HG03039 (cell line): ENCODE data around the gene NFIB.

ENCODE experiments used
- ATAC-seq: cut with Tn5 transposase; IDR thresholded peaks from one replicate; pipeline ENCODE4 v1.9.1; 2021; ENCODE audit warnings: mild to moderate bottlenecking, moderate library complexity; ENCODE audit not compliant: unreplicated experiment

Gene NFIB

DNA sequence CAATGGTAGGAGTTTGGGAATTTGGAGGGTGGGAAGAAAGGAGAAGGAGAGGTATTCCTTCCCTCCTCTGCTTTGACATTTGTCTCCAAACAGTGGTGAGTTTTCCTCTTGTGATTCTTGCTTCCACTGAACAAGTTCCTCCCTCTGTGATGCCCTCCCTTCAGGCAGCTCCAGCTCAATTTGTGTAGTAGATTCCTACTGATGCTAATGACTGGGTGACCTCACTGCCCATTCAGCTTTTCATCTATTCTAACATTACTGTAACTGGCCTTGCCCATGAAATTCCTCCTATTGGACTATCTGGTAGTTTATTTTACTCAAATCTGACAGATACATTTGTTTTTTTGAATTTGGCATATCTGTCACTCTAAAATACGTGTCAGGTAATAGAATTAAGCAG lies 121.4 kb downstream of the NFIB start:
- no peak for ATAC-seq

DNA sequence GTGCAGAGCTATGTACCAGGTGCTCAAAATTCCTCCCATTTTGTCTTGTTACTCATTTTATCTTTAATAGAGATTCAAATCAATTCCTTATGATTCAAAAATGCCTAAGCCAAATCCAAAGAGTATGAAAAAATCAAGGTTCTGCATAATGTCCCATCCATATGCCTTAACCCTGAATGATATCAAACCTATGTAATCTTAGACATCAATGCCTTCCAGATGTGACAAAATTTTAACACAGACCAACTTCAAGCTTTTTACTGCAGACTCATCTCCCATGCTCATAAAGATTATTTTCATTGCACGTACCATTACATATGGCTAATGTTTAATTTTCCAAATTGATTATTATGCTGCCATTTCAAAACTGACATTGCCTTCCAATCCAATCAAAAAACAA lies 122.4 kb downstream of the NFIB start:
- no peak for ATAC-seq

DNA sequence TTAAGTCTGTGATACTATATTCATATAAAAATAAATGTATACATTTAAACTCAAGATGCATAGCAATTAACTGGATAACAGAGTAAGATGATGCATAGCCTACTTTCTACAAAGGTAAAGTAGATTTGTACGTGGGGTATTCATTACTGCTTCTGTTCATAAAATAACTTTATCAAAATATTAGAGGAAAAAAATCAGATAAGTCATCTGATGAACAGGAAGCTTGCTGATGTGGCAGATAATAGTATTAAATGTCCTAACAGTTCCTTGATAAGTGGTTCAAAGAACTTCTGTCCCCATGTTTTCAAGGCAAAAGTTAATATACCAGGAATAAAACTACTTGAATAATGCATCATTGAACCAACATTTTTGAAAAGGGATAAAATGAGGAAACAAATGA lies 123.7 kb downstream of the NFIB start:
- ATAC-seq, result no peak

DNA sequence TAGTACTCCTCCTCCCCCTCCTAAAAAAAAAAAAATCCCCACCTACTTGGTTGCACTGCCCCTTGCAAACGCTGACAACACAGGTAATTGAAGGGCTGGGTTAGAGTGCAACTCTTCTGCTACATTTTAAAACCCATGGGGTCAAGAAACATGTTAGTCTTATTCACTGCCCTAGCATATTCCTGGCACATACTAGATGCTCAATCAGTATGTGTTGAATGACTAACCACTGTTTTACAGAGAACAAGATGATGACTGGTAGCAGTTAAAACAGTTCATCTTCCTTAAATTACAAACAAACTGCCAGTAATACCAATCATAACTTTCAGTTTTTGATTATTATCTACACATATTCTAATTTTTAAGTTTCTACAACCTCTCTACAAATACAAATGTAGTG lies 124.4 kb downstream of the NFIB start:
- no peak for ATAC-seq

DNA sequence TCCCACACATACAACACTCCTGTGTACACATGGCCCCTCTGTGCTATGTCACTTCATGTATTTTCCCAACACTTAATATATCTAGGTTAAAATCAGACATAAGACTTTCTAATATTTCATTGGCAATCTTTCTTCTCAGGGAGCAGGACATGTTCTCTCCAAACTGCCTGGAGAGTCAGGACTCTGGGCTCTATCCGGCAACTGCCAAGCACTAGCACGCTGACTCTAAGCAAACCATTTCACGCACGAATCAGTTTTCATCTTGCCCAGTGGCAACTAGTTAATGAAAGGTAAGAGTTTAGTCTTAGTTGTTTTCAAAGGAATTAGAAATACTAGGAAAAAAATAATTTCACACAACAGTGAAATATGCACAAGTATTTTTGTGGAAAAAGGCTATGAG lies 124.8 kb downstream of the NFIB start:
- ATAC-seq, result no peak

DNA sequence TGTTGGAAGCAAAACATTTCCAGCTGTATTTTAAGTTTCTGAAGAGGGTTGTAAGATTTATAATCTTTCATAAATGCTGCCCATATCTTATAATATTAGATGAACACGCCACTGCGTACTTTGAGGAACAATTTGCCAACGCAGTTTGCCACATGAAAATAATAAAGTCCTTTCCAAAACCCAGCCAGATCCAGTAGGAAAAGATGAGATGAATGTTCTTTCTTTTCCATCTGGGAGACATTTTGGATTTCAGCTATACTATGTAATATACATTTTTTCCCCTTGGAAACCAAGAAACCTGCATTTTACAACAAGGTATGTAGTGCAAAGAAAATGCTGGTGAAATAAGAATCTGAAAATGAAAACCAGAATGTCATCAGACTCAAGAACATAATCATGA lies 125.4 kb downstream of the NFIB start:
- no peak for ATAC-seq

DNA sequence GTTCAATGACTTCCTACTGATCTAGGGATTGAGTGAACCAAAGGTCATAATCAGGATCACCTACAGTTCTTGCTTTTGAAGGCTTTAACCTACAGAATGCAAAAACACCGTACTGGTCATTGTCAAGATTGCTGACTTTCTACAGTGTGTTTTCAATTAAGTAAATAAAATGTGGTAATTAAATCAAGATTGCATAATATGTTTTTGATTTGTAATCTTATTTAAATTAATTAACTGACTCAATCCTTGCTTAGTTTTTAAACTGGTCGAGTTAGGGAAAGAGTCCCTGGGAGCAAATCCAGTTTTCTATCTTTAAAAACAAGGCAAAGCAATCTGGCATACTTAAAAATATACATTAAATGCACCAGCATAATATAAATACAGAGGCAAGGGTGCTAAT lies 125.9 kb downstream of the NFIB start:
- ATAC-seq, result no peak

DNA sequence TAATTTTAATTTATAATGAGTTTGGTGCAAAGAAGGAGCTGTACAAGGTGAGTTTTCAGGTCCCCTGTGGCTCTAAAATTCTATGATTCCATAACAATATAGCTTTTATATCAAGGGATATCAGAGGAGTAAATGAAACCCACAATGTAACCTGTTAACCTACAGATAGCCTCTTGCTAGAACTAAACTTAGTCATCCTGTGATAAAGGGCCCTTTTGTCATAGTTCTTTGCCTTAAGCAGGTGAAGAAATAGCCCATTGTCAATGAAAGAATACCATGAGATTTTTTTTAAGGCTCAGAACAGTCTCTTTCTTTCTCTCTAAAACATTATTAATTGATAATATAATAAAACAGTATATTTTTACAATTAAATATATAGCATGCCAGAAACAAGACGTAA lies 127.8 kb downstream of the NFIB start:
- ATAC-seq, result no peak

DNA sequence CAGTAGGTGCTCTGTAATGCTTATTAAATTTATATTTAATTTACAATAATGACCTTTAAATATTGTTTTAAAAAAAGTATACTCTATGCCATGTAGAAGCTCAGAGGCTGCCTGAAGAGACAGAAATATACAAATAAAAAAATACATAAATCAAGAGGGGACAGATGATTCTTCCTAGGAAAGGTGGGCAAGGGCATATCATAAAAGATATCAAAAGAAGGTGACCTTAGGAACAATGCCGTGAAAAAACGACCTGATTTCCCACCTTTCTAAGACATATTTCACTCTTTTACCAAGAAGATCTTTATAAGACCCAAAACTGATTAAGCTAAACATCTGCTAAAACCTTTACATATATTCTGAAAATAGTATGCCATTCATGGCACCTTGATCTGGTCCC lies 128.9 kb downstream of the NFIB start:
- no peak for ATAC-seq

DNA sequence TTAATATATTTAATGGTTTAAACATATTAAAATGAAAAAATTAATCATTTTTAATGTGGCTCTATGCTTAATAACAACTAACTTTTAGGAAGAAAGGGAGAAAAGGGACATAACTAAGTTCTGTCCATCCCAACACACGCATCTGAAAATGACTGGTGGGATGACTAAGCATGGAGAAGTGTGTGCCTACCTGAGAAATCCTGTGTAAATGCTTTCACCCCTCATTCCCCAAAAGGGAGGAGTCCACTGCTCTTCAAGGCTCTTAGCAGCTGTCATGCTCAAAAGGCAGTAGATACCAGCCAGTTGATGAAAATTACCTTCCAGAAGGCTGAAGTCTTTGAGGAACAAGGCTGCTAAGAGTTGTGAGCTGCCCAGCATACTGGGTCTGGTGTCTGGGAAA lies 130.9 kb downstream of the NFIB start:
- no peak for ATAC-seq

DNA sequence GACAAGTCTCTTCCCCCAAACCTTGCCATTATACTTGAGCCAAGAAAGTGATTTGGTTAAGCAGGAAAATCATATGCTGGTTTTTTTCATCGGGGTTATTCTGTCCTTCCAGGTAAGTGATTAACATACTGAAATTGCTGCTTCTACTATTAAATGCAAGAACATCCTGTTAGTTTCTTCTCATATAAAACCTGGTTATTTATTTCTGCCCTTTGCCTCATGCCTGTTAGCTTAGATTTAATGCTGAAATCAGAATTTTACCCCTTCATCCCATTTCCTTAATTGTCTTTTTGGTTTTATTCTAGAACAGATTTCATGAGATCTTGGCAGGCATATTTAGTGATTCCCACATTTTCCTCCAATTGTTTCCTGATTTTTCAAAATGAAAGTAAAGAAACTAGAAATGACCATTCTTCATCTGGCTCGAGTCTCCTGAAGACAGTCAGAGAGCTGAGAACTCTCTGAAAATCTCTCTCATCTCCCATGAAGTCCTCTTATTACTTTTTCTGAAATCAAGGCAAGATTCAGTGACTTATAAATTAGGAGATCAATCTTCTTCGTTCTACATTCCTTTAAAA lies 132.9 kb downstream of the NFIB start:
- no peak for ATAC-seq

DNA sequence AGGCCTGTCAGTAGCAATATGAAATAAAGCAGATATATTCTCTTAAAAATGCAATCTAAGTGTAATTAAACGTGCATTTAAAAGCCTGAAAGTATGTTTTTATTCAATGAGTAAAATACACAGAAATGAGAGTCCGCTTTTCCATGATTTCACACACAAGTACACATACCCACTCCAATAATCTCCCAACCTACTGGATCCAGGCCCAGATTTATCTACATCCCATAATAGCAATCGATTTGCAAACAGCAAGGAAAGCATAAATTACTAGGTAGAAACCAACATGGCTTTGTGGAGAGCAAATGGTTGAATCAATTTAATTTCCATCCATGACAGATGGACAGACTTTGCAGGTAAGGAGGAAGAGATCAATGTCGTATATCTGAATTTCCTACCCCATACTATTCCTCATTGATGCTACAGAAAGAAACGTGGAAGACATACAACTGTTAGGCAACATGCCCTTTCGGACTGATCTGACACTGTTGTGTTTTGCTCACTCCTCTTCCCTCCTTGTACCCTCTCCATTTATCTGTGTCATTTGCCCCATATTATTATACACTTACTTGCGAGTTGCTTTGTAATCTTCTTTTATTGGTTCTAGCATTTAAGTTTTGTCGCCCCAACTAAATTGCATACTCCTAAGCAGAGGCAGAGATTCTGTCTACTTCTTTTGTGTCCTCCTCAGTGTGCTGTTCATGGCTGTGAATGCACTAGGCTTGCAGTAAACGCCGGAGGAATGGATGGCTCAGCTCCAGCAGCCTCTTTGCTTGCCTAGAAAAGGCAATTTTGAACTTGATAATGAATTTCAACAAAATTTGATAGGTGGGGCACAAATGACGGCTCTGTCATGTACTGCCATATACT lies 133.6 kb downstream of the NFIB start:
- no peak for ATAC-seq

DNA sequence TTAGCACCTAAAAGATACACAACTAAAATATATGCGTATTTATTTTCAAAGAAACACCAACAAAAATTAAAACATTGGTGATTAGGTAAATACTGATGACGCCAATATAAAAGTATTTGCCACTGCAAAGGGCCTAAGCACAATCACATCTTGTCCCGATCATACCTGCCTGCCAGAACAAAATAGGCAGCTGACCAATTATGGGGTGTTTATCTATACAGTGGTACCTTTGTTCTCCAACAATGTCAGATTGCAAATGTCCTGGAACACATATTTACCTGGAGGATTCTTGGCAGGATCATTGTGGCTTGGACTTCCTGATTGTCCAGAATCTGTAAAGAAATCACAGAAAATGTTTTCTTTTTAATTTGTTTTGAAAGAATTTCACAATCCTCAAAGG lies 134.5 kb downstream of the NFIB start:
- ATAC-seq, result no peak

DNA sequence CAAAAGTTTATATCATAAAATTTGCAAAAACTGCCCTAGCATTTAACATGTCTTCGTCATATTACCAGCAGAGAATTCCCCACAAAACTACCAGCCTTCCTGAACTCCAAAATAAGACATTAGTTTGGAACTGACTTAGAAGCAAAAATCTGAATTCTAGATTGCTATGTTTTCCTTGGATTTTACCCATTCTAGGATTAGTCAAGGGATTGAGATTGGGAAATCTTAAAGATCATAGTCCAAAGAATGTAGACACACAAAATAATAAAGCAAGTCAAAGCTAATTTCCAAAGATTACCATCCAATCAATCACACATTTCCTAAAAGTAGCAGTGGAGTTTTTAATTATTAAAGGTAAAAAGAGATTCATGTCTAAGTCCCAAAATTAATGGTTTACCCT lies 138.2 kb downstream of the NFIB start:
- ATAC-seq, result no peak

DNA sequence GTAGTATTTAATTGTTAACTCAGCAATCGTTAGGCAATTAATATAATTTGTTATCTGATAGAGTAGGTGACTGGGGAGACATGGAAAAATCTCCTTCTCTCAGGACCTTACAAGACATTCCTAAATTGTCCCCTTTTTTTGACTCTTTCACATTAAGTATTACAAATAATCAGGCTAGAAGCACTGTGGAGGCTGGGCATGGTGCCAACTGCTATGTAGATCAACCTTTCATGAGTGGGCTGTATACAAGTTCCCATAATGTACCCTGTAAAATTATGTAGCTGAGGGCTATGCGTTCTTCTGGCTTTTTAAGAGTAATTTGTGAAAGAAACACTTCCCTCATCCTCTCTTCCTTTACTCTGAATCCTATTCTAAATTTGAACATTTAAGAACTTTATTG lies 140.2 kb downstream of the NFIB start:
- ATAC-seq, result no peak

DNA sequence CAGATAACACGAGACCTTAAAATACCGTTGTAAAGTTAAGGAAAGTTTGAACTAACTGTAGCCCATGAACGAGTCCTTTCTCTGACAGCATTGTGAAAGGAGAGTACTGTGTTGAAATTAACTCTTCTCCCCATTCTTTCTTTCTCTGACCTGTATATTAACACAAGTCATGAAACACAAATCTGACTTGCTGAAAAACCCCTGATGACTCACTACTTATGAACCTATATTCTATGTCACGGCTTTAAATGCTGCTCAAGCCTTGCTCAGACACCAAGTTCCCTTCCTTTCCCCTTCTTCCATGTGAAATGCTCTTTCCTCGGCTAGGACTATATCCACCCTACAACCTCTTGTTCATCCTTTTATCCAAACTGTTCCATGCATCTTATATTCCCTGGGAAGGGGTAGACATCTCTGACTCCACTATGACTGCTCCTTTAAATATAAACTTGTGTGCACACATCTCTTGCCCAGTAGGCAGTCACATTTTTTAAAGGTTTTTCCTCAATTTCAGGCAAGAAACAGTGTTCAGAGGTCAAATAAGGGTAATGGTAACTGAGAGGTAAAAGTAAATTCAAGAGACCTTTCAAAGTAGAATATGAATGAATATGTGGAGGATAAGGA lies 142.9 kb downstream of the NFIB start:
- ATAC-seq, result peak; percentile 71

DNA sequence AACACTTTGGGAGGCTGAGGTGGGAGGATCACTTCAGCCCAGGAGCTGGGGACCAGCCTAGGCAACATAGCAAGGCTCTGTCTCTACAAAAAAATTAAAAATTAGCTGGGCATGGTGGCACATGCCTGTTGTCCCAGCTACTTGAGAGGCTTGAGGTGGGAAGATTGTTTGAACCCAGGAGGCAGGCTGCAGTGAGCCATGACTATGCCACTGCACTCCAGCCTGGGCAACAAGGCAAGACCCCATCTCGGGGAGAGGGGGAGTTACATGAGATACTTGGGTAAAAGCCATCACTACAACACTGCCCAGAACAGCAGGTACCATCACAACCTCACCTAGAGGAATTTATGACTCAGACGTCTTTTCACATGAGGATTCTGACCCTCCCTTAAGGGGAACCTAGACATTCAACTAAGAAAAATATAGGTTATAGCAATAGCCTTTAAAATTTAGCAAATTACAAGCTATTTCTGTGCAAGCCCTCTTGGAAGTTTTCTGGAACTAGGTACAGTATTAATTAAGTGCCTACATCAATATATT lies 143.5 kb downstream of the NFIB start:
- ATAC-seq, result no peak

DNA sequence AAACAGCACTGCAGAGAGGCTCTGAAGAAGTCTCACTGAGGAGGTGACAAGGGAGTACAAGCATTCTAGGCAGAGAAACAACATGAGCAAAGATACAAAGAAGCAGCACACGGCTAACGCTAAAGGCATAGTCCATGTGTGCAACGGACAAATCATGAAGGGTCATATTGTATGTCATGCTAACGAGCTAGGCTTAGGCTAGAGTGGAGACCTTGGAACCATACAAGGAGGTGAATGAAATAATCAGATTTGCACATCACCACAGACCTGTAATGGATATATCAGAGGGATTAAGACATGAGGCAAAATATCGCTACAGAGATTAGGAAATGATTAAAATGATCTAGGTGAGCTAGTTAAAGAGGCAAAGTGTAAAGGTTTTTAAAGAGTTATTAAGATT lies 145.6 kb downstream of the NFIB start:
- ATAC-seq, result no peak

DNA sequence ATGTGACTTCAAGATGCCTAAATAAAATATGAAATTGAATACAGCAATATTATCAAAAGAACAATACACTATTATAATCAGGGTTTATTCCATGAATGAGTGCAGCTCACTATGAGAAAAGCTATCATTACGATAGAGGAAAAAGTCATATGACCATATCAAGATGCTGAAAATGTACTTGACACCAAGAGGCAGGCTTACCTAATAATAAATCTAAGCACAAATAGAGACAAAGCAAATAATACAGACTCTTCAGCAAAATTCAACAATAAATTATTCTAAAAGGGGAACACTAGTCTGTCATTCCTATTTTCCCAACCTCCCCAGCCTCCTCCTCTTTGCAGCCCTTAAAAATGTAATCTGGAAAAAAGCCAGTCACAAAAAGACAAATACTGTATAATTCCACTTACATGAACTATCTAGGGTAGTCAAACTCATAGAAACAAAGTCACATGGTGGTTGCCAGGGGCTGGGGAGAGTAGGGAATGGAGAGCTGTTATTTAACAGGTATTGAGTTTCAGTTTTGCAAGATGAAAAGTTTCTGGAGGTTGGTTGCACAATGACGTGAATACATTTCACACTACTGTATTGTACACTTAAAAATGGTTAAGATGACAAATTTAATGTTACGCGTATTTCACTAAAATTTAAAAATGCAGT lies 148.4 kb downstream of the NFIB start:
- no peak for ATAC-seq

DNA sequence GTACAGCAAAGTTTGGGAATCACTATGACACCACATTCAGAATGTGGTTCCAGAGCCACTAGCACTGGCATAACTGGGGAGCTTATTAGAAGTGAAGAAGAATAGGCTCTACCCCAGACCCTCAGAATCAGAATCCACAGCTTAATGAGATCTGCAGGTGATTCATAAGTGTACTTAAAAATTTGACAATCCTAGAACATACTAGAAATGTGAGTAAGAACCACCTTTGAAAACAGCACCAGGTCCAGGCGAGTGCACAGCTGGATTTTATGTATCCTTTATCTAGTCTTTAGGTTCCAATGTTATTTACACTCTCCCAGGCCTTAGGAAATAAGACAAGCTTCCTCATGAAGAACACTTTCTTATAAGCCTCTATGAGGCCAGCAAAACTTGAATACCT lies 149.0 kb downstream of the NFIB start:
- ATAC-seq, result no peak

DNA sequence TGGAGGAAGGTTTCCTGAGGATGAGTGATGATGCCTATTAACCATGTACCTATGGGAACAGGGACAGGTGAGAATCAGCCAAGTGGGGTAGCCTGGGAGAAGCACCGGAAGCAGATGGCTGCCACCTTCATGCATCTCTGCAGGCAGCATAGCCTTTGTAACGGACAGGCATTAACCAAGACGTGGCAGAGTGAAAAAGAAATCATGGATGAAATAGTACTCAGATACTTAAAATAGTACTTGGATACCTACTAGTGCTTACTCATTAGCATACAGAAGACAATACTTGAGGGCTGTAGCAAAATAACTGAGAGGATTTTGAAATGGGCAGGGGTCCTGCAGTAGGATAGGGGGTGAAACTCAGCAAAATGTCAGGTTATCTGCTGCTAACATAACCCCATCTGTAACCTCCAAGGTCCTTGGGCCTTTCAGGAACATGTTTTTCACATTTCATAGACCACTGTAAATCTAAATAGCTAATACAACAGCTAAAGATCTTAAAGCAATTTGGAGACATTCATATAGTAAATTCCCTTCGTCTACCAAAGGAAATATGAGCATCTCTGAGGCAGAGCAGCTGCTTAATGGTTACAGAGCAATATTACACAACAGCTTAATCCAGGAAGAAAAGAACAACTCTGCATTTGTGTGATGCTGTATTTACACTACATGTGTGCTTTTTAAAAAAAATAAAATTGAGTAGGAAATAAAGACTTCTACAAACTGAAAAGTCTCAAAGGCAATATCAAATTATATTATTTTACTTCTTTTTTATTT lies 154.3 kb downstream of the NFIB start:
- ATAC-seq, result no peak
